Kidney (tissue), 14 donors: ENCODE results near the gene EGFR. TPM values are rescaled to one million over a fixed set of nuclear protein-coding genes. Genes with fewer than 3 reads are reported as not detected.

Experiments used
- DNase-seq, 5 donors: peaks; one replicate each; pipeline ENCODE4 v3.0.0-alpha.2; 2013 to 2020
- FAIRE-seq: peaks from 2 replicates; lab custom pipeline; 2012; peaks lifted over from hg19 to GRCh38; lab: Jason Lieb, UNC
- H3K27ac ChIP-seq, 2 donors: one replicate each; pipeline ENCODE4 v1.7.0; 2013; ENCODE audit warnings: low read depth in 2 of 2, low read length in 2 of 2, inconsistent platforms in 1 of 2
- H3K27me3 ChIP-seq: one replicate; pipeline ENCODE4 v1.7.1; 2013; ENCODE audit warnings: low read length, inconsistent platforms; ENCODE audit not compliant: control insufficient read depth, insufficient read depth
- H3K36me3 ChIP-seq, 3 donors: one replicate each; pipeline versions ENCODE4 v1.7.0 to v1.7.1; 2013; ENCODE audit warnings: low read length in 3 of 3, control low read depth in 1 of 3, inconsistent platforms in 1 of 3; ENCODE audit not compliant: insufficient read depth in 3 of 3, control insufficient read depth in 2 of 3
- H3K4me1 ChIP-seq, 3 donors: one replicate each; pipeline versions ENCODE4 v1.7.0 to v1.7.1; 2013; ENCODE audit warnings: low read length in 3 of 3, inconsistent platforms in 1 of 3, low read depth in 1 of 3; ENCODE audit not compliant: control insufficient read depth in 2 of 3, insufficient read depth in 2 of 3
- H3K4me3 ChIP-seq, 3 donors: one replicate each; pipeline versions ENCODE4 v1.7.0 to v1.8.1; 2013; ENCODE audit warnings: low read length in 3 of 3, control low read depth in 1 of 3, inconsistent platforms in 1 of 3
- H3K9ac ChIP-seq, 3 donors: one replicate each; pipeline versions ENCODE4 v1.7.0 to v1.7.1; 2013; ENCODE audit warnings: low read length in 3 of 3, control low read depth in 1 of 3, inconsistent platforms in 1 of 3
- H3K9me3 ChIP-seq, 3 donors: one replicate each; pipeline versions ENCODE4 v1.7.0 to v1.7.1; 2013; ENCODE audit warnings: low read length in 3 of 3, control low read depth in 1 of 3, inconsistent platforms in 1 of 3; ENCODE audit not compliant: control insufficient read depth in 2 of 3, insufficient read depth in 1 of 3
- CTCF ChIP-seq: IDR thresholded peaks from 3 replicates; pipeline ENCODE4 v1.5.1; 2012; ENCODE audit warnings: mild to moderate bottlenecking, moderate library complexity, borderline replicate concordance; ENCODE audit not compliant: insufficient read depth; ENCODE audit errors: extremely low read depth
- intact Hi-C: fragments of 100-400 bp; cut with DNase I; formaldehyde crosslinking; loops from one replicate; pipeline ENCODE4 v1.11.1; 2022
- polyA plus RNA-seq: library from polyadenylated mRNA; stranded (reverse); fragments of 350-450 nt; fragmentation: Illumina TruSeq; extraction: RNeasy Lipid Tissue Mini Kit (QIAGEN cat#74804); gene quantifications from one replicate; pipeline ENCODE4 v1.2.3, GENCODE V29; 2014; ENCODE audit warnings: low read depth, low replicate concordance; ENCODE audit not compliant: insufficient read depth
- total RNA-seq: library from RNA; stranded (reverse); fragmentation: NEBNext Ultra II Directional; extraction: Animal tissue kit (Norgen Biotek cat#: 25700); gene quantifications from one replicate; pipeline ENCODE4 v1.2.1, GENCODE V29; 2021
- donor health status: control.
- donor health status: control.
- donor health status: control.
- donor health status: control.
- donor health status: control.
- donor health status: DM: yes; HTN: yes; CAD: no.
- donor health status: Normal renal cell carcinoma (clear cell type).

The EGFR gene
- total and polyA plus RNA-seq, 2 donors from 2014 or later = 5.9 to 61.3 TPM

GRCh38 chr7:55150166-55150565 lies 131.3 kb downstream of the EGFR start:
- peaks cover 0 to 1% (median 0%) of the 10 kb centered on the region in 3 donors for H3K9me3 ChIP-seq
- no peak overlapping the region for H3K9ac ChIP-seq
- FAIRE-seq (no peak), DNase-seq (no peak)
- TF ChIP-seq CTCF = no peak
- intact Hi-C loops = no loop called here
- no peaks in the 10 kb centered on the region for H3K27me3 ChIP-seq
- peaks cover 3 to 26% (median 17%) of the 10 kb centered on the region in 3 donors for H3K36me3 ChIP-seq
- H3K4me3 ChIP-seq = no peak overlapping the region
- H3K27ac ChIP-seq = no peak overlapping the region
- H3K4me1 ChIP-seq = peaks cover 0 to 2% (median 0%) of the 10 kb centered on the region in 3 donors

DNA sequence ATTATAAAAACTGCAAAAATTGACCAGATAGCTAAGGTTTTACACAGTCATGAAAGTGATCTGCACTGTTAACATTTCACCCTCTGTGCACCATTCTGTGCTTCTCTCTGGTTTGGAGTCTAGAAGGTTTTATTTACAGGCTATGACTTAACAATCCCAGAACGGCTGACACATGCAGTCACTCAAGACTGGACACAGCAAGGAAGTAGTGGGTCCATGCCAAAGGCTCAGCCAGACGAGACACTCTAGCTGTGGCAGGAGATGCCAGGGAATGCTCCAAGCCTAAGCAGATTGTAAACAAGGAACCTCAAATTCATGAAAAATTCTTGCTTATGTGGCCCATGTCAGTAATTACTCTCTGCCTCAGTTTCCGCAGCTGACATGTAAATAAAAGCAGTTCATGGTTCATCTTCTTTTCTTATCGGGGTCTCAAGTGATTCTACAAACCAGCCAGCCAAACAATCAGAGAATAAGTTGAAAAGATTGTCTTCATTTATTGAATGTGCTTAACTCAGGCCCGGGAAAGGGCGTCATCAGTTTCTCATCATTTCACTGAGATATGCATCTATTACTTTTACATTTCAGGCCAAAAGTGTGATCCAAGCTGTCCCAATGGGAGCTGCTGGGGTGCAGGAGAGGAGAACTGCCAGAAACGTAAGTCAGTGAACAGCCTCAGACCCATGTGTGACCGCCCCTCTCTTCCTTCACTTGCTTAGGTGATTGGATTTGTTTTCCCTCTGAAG lies 132.1 kb downstream of the EGFR start:
- no peak overlapping the region for H3K9ac ChIP-seq
- no peak for FAIRE-seq
- peaks cover 0 to 1% (median 0%) of the 10 kb centered on the region in 3 donors for H3K9me3 ChIP-seq
- DNase-seq = no peak
- H3K4me1 ChIP-seq = no peaks in the 10 kb centered on the region
- intact Hi-C loops = no loop called here
- TF ChIP-seq CTCF = no peak
- peaks cover 3 to 29% (median 18%) of the 10 kb centered on the region in 3 donors for H3K36me3 ChIP-seq
- no peaks in the 10 kb centered on the region for H3K27me3 ChIP-seq
- H3K4me3 ChIP-seq = no peak overlapping the region
- no peak overlapping the region for H3K27ac ChIP-seq

GRCh38 chr7:55152516-55152915 lies 133.7 kb downstream of the EGFR start:
- Histone ChIP-seq H3K9me3 (peaks cover 0 to 1% (median 0%) of the 10 kb centered on the region in 3 donors), H3K9ac (no peak overlapping the region), H3K4me3 (no peak overlapping the region), H3K36me3 (peaks cover 5 to 33% (median 21%) of the 10 kb centered on the region in 3 donors), H3K27me3 (no peaks in the 10 kb centered on the region), H3K4me1 (no peaks in the 10 kb centered on the region), H3K27ac (no peak overlapping the region)
- no peak for TF ChIP-seq CTCF
- DNase-seq (no peak), FAIRE-seq (no peak)
- intact Hi-C loops = no loop called here

DNA sequence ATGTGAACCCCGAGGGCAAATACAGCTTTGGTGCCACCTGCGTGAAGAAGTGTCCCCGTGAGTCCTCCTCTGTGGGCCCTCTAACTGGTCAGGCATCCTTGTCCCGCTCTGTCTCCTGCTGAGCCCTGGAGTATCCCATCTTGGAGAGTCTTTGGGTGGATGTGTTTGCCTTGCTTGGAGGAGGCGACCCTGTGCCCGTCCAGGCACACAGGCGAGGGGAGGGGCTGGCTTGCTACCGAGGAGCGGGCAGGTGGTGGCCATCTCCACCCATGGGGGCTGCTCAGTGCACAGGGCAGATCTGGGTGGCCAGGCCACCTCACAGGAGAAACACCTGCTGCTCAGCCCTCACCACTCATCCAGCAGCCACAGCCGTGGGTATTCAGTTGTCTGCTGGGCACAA lies 135.3 kb downstream of the EGFR start:
- H3K4me1 ChIP-seq = no peaks in the 10 kb centered on the region
- H3K4me3 ChIP-seq = no peak overlapping the region
- FAIRE-seq = no peak
- peaks cover 2 to 38% (median 24%) of the 10 kb centered on the region in 3 donors for H3K36me3 ChIP-seq
- H3K27ac ChIP-seq = no peak overlapping the region
- DNase-seq = no peak
- intact Hi-C loops = no loop called here
- no peak overlapping the region for H3K9ac ChIP-seq
- no peaks in the 10 kb centered on the region for H3K9me3 ChIP-seq
- no peak for TF ChIP-seq CTCF
- no peaks in the 10 kb centered on the region for H3K27me3 ChIP-seq
